ENCODE data around the gene IKZF4.

IKZF4 gene

DNA sequence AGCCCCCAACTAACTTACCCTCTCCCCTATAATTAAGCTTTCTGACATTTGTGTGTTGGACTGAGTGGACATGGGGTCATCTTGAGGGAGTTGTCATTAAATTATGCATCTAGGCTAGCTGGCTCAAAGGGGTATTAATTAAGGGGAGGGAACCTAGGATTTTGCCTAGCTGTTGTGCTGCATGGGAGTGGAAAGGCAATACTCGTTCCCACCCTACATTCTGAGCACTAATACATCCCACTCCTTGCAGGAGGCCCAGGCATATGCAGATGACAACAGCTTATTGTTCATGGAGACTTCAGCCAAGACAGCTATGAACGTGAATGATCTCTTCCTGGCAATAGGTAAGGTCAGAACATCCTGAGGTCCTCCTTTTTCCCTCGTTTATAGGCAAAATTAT lies 29.7 kb upstream of the IKZF4 start:
- Histone ChIP-seq H3K9ac (ENCODE audit: low read depth, low read length, poor library complexity, severe bottlenecking) (no peak overlapping the region), H4K20me1 (ENCODE audit: insufficient read depth, low read length, poor library complexity, severe bottlenecking) (no peaks in the 10 kb centered on the region), H2AFZ (ENCODE audit: low read length) (no peak overlapping the region), H3K4me3 (ENCODE audit: low read length, poor library complexity, severe bottlenecking) (no peak overlapping the region), H3K4me2 (ENCODE audit: low read depth, low read length, poor library complexity, severe bottlenecking) (no peak overlapping the region), H3K36me3 (ENCODE audit: insufficient read depth, low read length) (peaks cover 34% of the 10 kb centered on the region; the same call in 1 of the 2 replicates), H3K9me2 (replicated peaks; ENCODE audit: low read depth, low read length) (no peaks in the 10 kb centered on the region), H3F3A (ENCODE audit: low read depth) (no peaks in the 10 kb centered on the region), H3K9me3 (ENCODE audit: insufficient read depth, low read depth, low read length) (no peaks in the 10 kb centered on the region), H3K79me2 (ENCODE audit: insufficient read depth, low read length) (no peaks in the 10 kb centered on the region), H3K4me1 (ENCODE audit: insufficient read depth, low read length, poor library complexity, severe bottlenecking) (no peaks in the 10 kb centered on the region), H3K27me3 (ENCODE audit: insufficient read depth, low read length, poor library complexity, severe bottlenecking) (no peaks in the 10 kb centered on the region)
- TF ChIP-seq EZH2phosphoT487 (IDR thresholded peaks at IDR 0.05; ENCODE audit: borderline replicate concordance): no peak
- TF ChIP-seq, protein P1, sequence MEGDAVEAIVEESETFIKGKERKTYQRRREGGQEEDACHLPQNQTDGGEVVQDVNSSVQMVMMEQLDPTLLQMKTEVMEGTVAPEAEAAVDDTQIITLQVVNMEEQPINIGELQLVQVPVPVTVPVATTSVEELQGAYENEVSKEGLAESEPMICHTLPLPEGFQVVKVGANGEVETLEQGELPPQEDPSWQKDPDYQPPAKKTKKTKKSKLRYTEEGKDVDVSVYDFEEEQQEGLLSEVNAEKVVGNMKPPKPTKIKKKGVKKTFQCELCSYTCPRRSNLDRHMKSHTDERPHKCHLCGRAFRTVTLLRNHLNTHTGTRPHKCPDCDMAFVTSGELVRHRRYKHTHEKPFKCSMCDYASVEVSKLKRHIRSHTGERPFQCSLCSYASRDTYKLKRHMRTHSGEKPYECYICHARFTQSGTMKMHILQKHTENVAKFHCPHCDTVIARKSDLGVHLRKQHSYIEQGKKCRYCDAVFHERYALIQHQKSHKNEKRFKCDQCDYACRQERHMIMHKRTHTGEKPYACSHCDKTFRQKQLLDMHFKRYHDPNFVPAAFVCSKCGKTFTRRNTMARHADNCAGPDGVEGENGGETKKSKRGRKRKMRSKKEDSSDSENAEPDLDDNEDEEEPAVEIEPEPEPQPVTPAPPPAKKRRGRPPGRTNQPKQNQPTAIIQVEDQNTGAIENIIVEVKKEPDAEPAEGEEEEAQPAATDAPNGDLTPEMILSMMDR (conservative IDR thresholded peaks at IDR 0.05; ENCODE audit: low read length): no peak

GRCh38 chr12:55993230-55993853 lies 27.5 kb upstream of the IKZF4 start:
- H3K36me3 ChIP-seq (ENCODE audit: insufficient read depth, low read length): peaks cover 34% of the 10 kb centered on the region; the same call in 1 of the 2 replicates
- no peak overlapping the region for H3K4me3 ChIP-seq (ENCODE audit: low read length, poor library complexity, severe bottlenecking)
- H3K9ac ChIP-seq (ENCODE audit: low read depth, low read length, poor library complexity, severe bottlenecking): no peak overlapping the region
- no peak overlapping the region for H3K4me2 ChIP-seq (ENCODE audit: low read depth, low read length, poor library complexity, severe bottlenecking)
- H3K9me3 ChIP-seq (ENCODE audit: insufficient read depth, low read depth, low read length): no peaks in the 10 kb centered on the region
- H3K27me3 ChIP-seq (ENCODE audit: insufficient read depth, low read length, poor library complexity, severe bottlenecking): no peaks in the 10 kb centered on the region
- H3K79me2 ChIP-seq (ENCODE audit: insufficient read depth, low read length): no peaks in the 10 kb centered on the region
- no peaks in the 10 kb centered on the region for H4K20me1 ChIP-seq (ENCODE audit: insufficient read depth, low read length, poor library complexity, severe bottlenecking)
- no peaks in the 10 kb centered on the region for H3F3A ChIP-seq (ENCODE audit: low read depth)
- no peaks in the 10 kb centered on the region for H3K4me1 ChIP-seq (ENCODE audit: insufficient read depth, low read length, poor library complexity, severe bottlenecking)
- H2AFZ ChIP-seq (ENCODE audit: low read length): no peak overlapping the region
- TF ChIP-seq EZH2phosphoT487 (IDR thresholded peaks at IDR 0.05; ENCODE audit: borderline replicate concordance): no peak
- TF ChIP-seq, protein P1 (conservative IDR thresholded peaks at IDR 0.05; ENCODE audit: low read length): no peak
- H3K9me2 ChIP-seq (replicated peaks; ENCODE audit: low read depth, low read length): no peaks in the 10 kb centered on the region

DNA sequence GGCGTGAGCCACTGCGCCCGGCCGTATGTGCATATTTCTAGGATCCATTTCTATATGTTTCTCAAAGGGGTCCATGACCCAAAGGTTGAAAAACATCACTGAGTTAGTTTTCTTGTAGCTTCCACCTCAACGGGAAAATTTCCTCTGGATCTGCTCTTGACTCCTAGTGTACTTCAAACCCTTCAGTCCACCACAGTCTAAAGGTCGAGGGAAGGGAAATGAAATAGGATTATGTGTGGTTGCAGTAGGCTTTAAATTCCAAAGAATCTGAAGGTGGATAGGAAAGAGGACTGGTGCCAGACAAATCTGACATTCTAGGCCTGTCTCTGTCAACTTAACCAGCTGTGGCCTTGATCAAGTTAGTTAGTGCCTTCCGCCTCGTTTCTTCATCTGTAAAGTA lies 25.5 kb upstream of the IKZF4 start:
- no peaks in the 10 kb centered on the region for H3K9me2 ChIP-seq (replicated peaks; ENCODE audit: low read depth, low read length)
- no peaks in the 10 kb centered on the region for H3F3A ChIP-seq (ENCODE audit: low read depth)

More for the DNA sequence above, 25.5 kb upstream of the IKZF4 start:
- Histone ChIP-seq H2AFZ (ENCODE audit: low read length) (no peak overlapping the region), H3K9ac (ENCODE audit: low read depth, low read length, poor library complexity, severe bottlenecking) (no peak overlapping the region), H3K27me3 (ENCODE audit: insufficient read depth, low read length, poor library complexity, severe bottlenecking) (no peaks in the 10 kb centered on the region), H3K4me2 (ENCODE audit: low read depth, low read length, poor library complexity, severe bottlenecking) (no peak overlapping the region), H3K79me2 (ENCODE audit: insufficient read depth, low read length) (no peaks in the 10 kb centered on the region), H4K20me1 (ENCODE audit: insufficient read depth, low read length, poor library complexity, severe bottlenecking) (no peaks in the 10 kb centered on the region), H3K36me3 (ENCODE audit: insufficient read depth, low read length) (peaks cover 25% of the 10 kb centered on the region; the same call in 1 of the 2 replicates), H3K9me3 (ENCODE audit: insufficient read depth, low read depth, low read length) (no peaks in the 10 kb centered on the region), H3K4me1 (ENCODE audit: insufficient read depth, low read length, poor library complexity, severe bottlenecking) (no peaks in the 10 kb centered on the region), H3K4me3 (ENCODE audit: low read length, poor library complexity, severe bottlenecking) (no peak overlapping the region)
- TF ChIP-seq EZH2phosphoT487 (IDR thresholded peaks at IDR 0.05; ENCODE audit: borderline replicate concordance): no peak
- TF ChIP-seq, protein P1 (conservative IDR thresholded peaks at IDR 0.05; ENCODE audit: low read length): no peak

All from Loucy (cell line).